ENCODE measurements around the gene SAMM50.

- TF ChIP-seq CTCF (IDR thresholded peaks at IDR 0.05) = no peak
- no peak for TF ChIP-seq POLR2A (IDR thresholded peaks at IDR 0.05)
Measured at GRCh38 chr22:44004104-44004460, 48.8 kb downstream of the SAMM50 start.

Data from lower leg skin (tissue), 3 donors.